NCI-H1092 (cell line): ENCODE measurements around the gene SLC13A5.
"Not testable (repeated sequence)": the region's sequence is repeated elsewhere in the genome, so short reads cannot be mapped to it uniquely, and the experiment has no call there.

ENCODE experiments used
- DNase-seq: peaks from one replicate; lab custom pipeline; 2025; lab: John Stamatoyannopoulos, UW

The SLC13A5 gene

DNA sequence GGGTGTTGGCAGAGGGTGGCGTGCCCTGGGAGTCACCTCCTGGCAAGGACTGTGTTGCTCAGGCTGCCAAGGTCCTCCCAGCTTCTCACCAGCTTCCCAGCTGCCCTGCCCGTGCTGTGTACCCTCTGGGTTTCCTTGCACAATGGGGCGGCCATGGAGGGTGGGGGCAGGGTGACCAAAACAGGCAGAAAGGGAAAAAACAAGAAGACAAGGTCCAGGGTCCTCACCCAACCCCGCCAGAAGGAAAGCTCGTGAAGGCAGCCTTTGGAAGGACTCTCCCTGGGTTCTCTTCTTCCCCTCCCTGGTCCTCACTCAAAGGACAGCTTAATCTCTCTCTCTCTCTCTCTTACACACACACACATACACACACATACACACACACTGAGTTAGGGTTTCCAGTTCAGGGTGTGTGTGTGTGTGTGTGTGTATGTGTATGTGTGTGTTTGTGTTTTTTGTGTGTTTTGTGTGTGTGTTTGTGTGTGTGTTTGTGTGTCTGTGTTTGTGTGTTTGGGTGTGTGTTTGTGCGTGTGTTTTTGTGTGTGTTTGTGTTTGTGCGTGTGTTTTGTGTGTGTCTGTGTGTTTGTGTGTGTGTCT lies 2.0 kb downstream of the SLC13A5 start:
- no peak for DNase-seq

DNA sequence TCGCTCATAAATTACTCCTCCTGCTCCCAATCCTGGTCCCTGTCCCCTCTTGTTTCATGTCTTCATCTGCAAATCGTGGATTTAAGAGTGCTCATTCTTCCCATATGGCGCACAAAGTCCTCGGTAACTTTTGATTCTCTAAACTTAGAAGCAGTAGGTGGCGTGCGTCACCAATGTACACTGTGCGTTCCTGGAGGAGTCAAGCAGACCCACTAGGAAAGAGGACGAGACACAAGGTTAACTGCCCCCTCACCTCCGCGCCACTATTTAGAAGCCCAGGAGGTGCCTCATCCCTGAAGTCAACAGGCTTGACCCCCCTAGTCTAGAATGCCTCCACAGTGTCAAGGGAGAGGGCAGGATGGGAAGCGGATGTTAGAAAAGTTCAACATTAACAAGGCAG lies 2.9 kb downstream of the SLC13A5 start:
- DNase-seq, result no peak

DNA sequence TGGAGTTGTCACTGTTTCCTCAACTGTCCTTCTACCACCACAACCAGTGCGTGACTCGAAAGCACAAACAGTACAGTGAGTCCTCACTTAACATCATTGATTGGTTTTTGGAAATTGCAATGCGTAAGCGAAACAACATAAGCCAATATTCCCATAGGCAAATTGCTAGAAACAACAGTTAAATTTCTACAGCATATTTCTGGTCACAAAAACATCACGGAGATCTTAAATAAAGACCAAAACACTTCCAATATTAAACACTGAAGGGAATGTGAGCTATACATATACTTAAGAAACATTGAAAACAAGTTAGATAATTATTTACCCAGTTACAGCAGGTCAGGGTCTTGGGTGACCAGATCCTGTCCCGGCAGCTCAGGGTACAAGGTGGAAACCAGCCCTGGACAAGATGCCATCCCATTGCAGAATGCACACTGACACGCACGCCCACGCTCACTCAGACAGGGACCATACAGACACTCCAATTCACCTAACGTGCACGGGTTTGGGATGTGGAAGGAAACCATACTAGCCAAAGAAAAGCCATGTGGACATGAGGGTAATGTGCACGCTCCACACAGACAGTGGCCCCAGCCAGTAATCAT lies 4.7 kb downstream of the SLC13A5 start:
- no peak for DNase-seq

DNA sequence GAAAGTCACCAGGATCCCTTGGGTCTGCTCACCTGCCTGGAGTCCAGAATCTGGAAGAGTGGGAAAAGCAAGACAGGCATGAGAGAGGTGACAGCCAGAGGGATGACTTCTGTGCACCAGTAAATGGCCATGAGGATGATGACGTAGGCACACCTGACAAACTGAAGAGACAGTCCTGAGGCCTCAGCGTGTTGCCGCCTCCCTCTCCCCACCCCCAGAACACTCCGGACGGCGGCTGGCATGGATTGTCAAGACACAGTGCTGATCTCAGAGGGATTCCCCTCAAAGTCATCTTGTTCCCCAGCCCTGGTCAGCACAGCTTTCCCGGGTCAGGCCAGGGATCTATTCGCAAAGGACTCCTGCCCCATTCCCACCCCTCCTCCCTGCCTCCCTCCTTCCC lies 6.2 kb downstream of the SLC13A5 start:
- no peak for DNase-seq

DNA sequence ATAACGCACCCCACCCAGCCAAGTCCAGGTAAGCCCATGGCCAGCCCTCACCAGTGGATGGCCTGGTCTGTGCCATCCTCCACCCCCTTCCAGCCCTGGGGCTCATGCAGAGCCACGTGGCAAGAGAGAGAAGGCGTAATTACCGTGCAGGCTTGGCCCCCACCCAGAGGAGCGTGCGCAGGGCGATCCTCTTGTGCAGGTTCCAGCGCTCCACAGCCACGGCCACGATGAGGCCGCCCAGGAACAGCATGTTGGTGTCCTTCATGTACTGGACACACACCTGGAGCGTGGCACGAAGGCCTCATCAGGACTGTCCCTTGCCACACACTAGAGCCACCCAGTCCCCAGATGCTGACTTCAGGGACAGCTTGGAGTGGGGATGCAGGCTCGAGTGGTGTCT lies 6.7 kb downstream of the SLC13A5 start:
- no peak for DNase-seq

DNA sequence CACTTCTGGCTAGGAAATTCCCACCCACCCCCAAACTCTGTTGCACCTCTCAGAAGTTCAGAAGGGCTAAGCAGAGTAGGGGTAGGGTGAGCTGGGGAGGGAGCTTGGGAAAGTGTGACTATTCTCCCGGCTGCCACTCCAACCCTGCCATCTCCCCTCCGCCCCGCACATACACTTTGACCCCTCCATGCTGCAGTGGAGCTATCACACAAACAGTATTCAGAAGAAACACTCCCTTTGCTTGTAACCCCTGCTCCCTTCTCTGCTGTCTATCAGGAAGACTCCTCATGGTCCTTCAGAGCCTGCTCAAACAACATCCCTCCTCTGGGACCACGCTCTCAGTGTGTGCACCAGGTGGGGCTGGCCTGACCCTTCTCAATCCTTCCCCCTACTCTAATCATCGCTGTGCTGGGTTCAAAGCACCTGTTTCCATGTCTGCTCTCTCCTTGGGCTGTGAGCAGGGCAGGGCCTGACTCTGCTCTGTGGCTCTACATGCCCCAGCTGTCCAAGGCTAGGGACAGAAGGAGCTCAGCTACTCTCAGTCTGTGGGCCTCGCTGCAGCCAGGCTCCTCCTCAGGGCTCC lies 8.6 kb downstream of the SLC13A5 start:
- DNase-seq, result no peak

DNA sequence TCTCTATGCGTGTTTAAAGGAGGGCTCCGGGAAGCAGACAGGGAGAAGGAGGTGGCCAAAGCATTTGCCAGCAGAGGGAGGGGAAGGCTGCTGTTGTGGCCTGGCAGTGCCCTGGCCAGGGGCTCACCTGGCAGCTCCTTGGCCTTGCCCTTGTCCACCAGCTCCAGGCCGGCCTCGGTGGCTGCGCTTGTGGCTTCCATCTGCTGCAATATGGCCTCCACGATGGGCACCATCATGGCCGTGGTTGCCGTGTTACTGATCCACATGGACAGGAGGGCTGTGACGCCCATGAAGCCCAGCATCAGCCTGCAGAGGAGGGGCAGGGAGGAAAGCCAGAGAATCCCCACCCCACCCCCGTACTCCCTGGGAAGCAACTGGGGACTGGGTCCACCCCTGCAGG lies 9.4 kb downstream of the SLC13A5 start:
- DNase-seq, result no peak

DNA sequence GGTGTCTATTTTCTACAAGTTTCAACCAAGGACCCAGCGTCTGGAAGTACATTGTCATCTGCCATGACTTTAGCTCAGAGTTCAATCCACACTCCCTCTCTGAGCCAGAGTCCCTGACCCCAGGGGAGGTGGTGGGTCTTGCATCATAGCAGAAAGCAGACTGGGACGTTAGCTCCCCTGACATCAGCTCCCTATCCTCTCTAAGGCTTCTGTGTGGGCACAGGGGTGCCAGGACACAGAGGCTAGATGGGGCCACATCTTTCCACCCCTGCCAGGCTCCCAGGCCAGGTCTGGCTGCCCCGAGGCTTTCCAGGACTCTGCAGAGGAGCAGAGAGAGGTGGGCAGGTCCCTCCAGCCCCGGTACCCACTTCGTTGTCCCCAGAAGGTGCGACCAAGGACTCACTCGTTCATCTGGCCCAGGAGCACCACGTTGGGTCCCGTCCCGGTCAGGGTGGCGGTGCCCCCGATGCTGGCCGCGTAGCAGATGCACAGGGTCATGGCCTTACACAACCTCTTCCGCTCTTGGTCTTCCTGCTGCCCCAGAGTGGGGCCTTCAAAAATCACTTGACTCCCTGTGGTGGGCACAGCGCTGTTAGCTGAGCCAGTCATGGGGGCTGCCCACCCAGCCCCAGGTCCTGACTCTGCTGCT lies 10.5 kb downstream of the SLC13A5 start:
- DNase-seq, result no peak

DNA sequence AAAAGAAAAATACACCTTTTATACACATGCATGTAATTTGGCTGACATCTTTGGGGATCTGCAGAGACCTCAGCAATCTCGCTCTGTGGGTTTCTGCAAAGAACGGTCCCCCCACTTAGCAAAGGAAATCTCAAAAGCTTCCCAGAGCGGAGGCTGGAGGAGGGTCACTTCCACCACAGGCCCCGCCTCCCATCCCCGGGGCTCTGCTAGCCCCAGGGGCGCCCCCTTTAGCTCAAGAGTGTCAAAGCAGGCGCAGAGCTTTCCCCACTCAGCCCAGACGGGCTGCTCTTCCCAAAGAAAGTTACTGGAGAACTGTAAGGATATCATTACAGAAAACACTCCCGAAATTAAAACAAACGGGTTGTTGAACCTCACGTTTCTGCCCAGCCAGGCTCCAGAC lies 11.4 kb downstream of the SLC13A5 start:
- no peak for DNase-seq

DNA sequence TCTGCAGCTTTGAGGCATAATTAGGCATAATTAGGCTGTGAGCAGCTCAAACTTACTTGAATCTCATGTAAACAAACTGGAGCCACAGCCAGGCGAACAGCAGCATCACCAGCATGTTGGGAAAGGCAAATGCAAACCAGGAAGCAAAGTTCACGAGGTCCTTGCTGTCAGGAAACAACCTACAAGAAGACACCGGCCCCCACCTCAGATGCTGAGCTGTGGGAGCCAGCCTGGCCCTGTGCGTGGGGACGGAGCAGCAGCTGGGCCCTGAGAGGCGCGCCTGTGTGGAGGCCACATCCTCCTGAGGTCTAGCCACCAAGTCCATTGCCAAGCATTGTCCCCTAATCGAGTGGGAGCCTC lies 12.2 kb downstream of the SLC13A5 start:
- no peak for DNase-seq

DNA sequence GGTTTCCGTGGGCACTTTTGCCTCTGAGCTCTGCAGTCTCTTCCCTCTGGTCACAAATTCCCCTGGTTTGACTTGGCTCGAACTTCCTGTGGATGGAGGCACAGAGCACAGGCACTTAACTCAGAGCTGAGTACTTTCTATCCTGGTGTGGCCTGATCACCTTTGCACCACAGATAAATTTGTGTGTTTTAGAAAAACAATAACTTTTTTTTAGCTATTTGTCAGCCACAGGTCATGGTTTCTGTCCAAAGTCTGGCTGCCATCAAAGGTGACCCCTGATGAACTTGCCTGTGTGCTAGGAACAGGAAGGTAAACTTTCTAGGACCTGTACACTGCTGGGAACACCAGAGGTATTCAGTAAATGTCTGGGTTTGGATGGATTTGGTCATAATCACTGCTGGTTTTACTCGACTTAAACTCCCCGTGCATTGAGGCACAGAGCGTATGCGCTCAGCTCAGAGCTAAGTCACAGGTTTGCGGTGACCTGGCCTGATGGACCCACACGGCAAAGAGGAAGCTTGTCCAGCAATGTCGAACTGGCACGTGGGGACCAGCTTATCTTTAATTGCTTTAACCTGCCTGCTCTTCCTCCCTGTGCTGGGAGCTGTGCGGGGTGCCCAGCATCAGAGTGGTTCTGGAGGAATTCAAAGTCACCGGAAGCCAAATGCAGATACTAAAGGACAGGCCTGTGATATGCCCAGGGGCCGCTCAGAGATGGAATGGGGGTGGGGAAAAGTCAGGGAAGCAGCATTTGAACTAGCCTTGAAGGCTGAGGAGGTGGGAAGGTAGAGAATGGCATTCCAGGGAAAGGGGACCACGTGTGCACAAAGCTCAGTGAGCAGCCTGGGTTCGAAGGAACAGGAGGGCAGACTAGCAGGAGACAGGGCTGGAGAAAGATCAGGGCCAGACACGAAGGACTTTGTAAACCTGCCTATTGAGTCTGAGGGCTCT lies 12.9 kb downstream of the SLC13A5 start:
- no peak for DNase-seq

DNA sequence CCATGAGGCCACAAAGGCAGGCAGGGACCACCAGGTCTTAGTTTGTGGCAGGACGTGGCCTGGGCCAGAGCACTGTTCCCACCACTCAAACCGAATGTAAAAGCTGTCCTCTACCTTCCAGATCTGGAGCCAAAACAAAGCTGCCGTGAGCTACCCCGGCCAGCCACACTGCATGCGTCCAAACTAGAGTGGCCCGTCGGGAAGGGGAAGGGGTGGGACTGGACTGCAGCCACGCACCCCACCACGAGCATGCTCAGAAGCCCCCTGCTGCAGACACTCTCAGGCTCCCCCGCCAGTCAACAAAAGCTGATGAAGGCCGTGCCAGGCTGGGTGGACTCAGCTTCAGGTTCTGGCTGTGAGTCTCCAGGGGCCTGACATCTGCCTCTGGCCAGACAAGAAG lies 15.2 kb downstream of the SLC13A5 start:
- no peak for DNase-seq

DNA sequence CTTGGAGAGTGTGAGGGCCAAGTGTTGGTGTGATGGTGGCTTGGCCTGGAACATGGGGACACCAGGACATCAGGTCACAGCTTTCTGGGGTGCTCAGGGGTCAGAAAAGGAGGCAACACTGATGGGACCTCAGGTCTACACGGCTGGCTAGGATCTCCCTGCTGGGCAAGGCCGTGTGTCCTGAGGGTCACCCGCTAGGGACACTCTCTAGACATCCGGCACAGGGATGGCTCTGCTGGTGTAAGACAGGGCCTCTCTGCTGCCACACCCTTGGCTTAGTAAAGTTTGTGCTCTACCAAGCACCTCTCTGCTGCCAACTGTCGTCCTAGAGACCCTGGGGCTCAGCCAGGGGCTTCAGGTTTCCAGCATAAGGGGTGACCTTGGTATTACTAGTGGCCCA lies 16.3 kb downstream of the SLC13A5 start:
- no peak for DNase-seq

DNA sequence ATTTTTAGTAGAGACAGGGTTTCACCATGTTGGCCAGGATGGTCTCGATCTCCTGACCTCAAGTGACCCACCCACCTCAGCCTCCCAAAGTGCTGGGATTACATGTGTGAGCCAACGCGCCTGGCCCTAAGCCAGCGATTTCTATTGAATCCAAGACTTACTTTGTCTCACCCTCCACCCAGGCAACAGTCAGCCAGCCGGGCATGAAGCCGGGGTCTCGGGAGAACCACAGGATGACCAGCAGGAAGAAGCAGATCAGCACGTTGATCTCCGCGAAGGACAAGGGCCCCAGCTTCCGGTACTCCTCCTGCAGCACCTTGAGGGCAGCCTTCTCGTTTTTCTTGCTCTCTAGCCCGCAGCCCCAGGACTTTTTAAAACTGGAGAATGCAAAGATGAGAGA lies 17.6 kb downstream of the SLC13A5 start:
- no peak for DNase-seq

DNA sequence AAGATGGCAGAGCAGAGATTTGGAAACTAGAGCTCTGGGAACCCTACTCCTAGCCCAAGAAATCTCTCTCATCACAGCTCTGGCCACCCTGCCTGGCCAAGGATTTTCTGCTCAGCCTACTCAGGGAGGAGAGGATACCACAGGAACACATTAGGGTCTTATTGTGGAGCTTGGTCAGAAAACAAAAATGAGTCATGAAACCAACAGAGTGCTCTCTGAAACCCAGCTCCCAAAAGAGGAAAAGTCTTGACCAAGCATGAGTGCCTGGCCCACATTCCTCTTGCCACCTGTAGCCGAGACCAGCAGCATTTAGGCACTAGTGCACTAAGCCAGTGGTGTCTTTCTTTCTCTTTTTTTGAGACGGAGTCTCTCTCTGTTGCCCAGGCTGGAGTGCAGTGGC lies 18.1 kb downstream of the SLC13A5 start:
- DNase-seq, result no peak

DNA sequence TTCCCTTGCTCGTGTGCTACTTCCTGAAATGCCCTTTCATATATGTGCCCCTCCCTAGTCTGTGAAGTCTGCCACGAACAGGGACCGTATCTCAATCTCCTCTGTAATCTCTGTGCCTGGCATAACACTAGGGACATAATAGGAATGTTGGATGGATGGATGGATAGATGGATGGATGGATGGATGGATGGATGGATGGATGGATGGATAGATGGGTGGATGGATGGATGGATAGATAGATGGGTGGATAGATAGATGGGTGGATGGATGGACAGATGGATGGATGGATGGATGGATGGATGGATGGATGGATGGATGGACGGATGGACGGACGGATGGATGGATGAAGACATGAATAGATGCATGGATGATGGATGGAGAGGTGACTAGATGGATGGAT lies 21.2 kb downstream of the SLC13A5 start:
- not testable (repeated sequence) for DNase-seq

DNA sequence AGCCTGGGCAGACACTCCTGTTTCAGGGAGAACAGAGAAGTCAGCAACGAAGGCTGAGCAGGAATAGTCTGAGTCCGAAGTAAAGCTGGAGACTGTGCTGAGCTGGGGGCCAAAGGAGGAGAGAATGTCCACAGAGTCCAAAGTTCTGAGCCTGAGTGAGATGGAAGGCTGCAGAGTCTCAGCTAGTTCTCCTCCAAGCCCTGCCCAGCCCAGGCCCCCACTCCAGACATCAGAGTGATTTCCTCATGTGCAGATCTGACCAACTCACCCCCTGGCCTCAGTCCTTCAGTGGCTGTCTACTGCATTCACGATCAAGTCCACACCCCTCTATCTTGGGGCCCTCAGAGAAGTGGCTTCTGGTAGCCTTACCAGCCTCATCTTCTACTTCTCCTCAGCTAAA lies 21.6 kb downstream of the SLC13A5 start:
- DNase-seq, result no peak

DNA sequence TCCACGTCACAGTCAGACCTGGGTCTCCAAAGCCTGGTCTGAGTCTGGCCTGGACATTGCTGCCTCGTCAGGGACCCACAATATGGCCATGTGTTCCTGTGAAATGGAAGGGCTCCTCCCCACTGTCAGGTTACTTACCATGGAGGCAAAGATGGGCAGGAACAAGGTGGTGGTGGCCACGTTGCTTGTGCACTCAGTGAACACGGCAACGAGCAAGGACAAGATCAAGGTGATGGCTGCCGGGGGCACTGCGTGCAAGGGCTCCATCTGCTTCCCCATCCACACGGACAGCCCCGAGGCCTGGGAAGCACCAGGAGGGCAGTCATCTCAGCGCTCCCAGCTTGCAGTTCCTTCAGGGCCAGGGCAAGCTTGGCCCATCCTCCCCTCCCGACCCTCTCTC lies 22.5 kb downstream of the SLC13A5 start:
- DNase-seq, result no peak

DNA sequence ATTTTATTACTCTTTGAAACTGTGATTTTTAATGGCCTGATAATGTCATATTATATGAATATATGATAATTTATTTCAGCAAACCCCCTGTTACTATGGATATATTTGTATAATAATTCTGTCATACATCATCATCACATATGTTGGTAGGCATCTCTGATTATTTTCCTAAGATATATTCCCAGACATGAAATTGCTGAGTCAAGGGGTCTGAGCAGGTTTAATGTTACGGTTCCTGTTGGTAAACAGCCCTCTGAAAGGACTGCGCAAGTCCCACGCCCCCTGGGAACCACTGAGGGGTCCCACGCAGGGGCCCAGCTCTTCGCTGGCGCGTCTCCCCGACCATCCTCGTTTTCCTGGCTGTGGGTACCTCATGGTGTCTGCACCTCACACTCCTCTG lies 24.2 kb downstream of the SLC13A5 start:
- DNase-seq, result no peak

DNA sequence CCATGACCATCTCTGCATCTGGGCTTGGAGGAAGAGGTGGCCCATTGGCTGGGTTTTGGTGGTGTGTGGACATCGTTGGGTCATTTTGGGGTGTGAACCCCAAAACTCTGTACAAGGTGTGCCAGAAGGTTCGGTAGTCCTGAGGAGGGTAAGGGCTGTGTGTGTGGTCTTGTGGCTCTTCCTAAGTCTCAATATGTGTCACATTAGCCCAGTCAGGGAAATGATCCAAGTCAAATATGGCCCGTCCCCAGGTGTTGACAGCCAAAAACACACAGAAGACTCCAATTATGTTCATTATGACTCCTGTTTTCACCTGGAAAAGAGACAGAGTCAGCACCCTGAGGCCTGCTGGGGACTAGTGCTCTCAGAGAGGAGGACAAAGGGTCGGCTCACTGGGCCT lies 27.1 kb downstream of the SLC13A5 start:
- DNase-seq, result no peak

DNA sequence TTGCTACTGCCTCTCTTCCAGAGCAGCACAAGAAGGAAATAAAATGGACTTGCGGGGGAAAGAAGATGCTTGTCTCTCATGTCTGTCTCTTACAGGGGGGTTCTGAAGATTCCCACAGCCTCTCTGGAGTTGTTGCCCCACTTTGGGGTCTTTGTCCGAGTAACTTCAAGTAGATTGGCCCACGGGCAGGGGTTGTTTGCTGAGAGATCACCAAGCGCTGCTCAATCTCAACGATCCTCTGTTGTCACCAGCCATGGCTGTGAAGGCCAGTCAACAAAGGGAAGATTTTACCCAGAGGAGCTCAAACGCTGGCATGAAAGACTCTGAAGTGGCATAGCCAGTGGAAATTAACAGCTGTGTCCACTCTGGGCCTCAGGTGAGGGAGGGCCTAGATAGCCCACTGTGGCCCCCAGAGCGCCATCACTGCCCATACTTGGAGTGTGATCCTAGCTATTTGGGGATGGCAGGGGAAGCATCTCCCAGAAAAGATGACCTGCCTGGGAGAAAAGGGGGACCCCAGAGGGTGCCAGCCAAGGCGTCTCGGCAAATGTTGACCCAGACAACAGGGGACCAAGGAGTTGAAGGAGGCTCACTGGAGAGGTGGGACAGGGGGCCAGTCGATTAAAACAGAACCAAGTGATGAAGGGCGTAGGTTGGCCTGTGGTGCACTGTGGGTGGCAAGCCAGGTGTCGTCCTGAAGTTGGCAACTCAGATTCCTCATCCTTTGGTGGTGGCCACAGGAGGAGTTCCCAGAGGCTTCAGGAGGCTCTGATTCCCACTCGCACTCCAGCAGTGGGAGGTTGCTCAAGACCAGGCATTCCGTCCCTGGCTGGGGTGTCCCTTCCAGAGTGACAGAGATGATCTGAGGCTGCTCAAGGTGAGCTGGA lies 28.0 kb downstream of the SLC13A5 start:
- DNase-seq, result no peak

DNA sequence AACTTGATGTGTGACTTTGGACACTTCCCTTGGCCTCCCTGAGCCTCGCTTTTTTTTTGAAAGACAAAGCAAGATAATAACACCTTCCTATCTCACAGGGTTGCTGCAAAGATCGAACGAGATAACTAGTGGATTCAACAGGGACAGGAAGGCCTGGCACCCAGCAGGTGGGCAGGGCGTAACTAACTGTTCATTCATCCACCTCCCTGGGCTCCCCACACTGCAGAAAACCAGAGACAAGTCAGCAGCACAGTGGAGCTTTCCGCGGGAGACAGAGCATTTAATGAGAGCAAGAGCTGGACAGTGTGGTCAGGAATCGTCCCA lies 28.7 kb downstream of the SLC13A5 start:
- DNase-seq, result no peak
